Activated CD8-positive, alpha-beta T cell treated with anti-CD3 and anti-CD28 coated beads for 36 hours (primary cell): ENCODE measurements around the gene RAB12. TPM values are rescaled to one million over a fixed set of nuclear protein-coding genes. Genes with fewer than 3 reads are reported as not detected.
"Not testable (repeated sequence)": the region's sequence is repeated elsewhere in the genome, so short reads cannot be mapped to it uniquely, and the experiment has no call there.

ENCODE experiments used
- ATAC-seq: fragments of 200-7000 bp; cut with Tn5 transposase; one replicate; pipeline ENCODE4 v1.10.0; 2021; ENCODE audit warnings: mild to moderate bottlenecking, moderate library complexity
- CTCF ChIA-PET: fragments of 350-600 bp; sonication (Branson Sonifier 250); formaldehyde crosslinking; loops from one replicate; lab custom pipeline; 2021; ENCODE audit warnings: antibody characterized with exemption; lab: Charles Lee
- POLR2A ChIA-PET: fragments of 350-600 bp; sonication (Branson Sonifier 250); formaldehyde crosslinking; loops from one replicate; lab custom pipeline; 2021; ENCODE audit warnings: antibody characterized with exemption; lab: Charles Lee
- DNase-seq: peaks from one replicate; pipeline ENCODE4 v3.0.0-alpha.2; 2020
- H3K27ac Mint-ChIP-seq: one replicate; pipeline ENCODE4 v1.8.0; 2021; ENCODE audit warnings: mild to moderate bottlenecking, mixed read lengths
- H3K27me3 Mint-ChIP-seq: one replicate; pipeline ENCODE4 v1.8.0; 2021; ENCODE audit warnings: mixed read lengths
- H3K36me3 Mint-ChIP-seq: one replicate; pipeline ENCODE4 v1.8.0; 2021; ENCODE audit warnings: low read depth, mixed read lengths
- H3K4me1 Mint-ChIP-seq: one replicate; pipeline ENCODE4 v1.8.0; 2021; ENCODE audit warnings: low read depth, mixed read lengths
- H3K4me3 Mint-ChIP-seq: one replicate; pipeline ENCODE4 v1.8.0; 2021; ENCODE audit warnings: mild to moderate bottlenecking, moderate library complexity, mixed read lengths
- H3K9me3 Mint-ChIP-seq: one replicate; pipeline ENCODE4 v1.8.0; 2021; ENCODE audit warnings: mixed read lengths
- intact Hi-C: fragments of 100-400 bp; cut with micrococcal nuclease; formaldehyde crosslinking; loops from one replicate; pipeline ENCODE4 v1.10.0; 2022
- total RNA-seq, 2 experiments: library from RNA; stranded (reverse); gene quantifications; one replicate each; pipeline ENCODE4 v1.2.3, GENCODE V29; 2021
- TF ChIP-seq, protein P1 (sequence below): fragments of 200-600 bp; IDR thresholded peaks from one replicate; pipeline ENCODE4 v1.8.0; 2022; ENCODE audit warnings: antibody characterized with exemption, mild to moderate bottlenecking

RAB12 gene
- total RNA-seq, 2 experiments from 2014 or later = 11.9 to 13.7 TPM

DNA sequence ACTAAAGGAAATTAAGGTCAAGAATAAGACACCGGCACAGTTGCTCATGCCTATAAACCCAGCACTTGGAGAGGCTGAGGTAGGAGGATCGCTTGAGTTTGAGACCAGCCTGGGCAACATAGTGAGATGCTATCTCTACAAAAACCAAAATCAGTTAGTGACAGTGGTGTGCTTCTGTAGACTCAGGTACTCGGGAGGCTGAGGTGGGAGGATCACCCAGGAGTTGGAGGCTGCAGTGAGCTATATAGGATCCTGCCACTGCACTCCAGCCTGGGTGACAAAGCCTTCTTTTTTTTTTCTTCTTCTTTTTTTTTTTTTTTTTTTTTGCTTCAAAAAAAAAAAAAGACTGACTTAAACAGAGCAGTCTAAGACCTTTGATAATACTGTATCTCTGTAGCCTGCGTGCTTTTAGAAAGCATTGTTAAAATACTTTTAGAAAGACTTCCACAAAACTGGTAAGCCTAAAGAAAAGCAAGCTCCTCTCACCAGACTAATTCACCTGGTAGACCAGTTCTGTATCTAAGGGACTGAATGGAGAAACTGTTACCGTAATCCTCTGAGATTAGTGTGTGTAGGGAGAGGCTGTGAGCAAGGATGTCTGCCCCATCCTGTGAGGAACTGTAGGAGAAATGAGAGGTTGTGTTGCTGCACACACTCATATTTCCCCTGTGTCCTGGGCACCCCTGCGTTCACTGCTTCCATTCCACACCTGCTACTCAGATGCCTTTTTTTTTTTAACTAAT is 10.8 kb downstream of the RAB12 start:
- DNase-seq = no peak
- POLR2A ChIA-PET = no interaction called here
- Mint-ChIP-seq H3K4me3 (no peak overlapping the region), H3K27me3 (no peaks in the 10 kb centered on the region), H3K4me1 (peaks cover 61% of the 10 kb centered on the region), H3K36me3 (peaks cover 64% of the 10 kb centered on the region), H3K27ac (peak overlapping the region; percentile 70), H3K9me3 (peaks cover 13% of the 10 kb centered on the region)
- no peak for ATAC-seq
- TF ChIP-seq, protein P1, sequence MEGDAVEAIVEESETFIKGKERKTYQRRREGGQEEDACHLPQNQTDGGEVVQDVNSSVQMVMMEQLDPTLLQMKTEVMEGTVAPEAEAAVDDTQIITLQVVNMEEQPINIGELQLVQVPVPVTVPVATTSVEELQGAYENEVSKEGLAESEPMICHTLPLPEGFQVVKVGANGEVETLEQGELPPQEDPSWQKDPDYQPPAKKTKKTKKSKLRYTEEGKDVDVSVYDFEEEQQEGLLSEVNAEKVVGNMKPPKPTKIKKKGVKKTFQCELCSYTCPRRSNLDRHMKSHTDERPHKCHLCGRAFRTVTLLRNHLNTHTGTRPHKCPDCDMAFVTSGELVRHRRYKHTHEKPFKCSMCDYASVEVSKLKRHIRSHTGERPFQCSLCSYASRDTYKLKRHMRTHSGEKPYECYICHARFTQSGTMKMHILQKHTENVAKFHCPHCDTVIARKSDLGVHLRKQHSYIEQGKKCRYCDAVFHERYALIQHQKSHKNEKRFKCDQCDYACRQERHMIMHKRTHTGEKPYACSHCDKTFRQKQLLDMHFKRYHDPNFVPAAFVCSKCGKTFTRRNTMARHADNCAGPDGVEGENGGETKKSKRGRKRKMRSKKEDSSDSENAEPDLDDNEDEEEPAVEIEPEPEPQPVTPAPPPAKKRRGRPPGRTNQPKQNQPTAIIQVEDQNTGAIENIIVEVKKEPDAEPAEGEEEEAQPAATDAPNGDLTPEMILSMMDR = no peak
- intact Hi-C loops = no loop called here
- CTCF ChIA-PET = no interaction called here

DNA sequence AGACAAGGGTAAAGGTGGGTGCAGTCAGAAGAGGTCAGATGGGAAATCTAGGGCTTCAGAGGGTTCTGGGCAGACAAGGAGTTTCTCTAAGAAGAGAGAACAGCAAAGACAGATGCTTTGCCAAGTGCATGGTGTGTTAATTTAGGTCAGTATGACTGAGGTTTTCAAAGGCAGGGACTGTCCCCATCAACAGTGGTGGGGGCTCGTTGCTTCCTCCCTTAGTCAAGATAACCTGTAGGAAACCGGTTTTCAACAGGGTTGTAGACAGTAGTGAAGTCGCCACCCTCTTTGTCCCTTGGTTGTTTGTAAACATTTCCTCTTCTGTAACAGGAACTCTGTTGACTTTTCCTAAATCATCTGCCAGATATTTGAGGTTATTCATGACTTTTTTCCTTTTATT is 11.6 kb downstream of the RAB12 start:
- TF ChIP-seq, protein P1 = no peak
- Mint-ChIP-seq H3K4me3 (no peak overlapping the region), H3K36me3 (peaks cover 60% of the 10 kb centered on the region), H3K27me3 (no peaks in the 10 kb centered on the region), H3K4me1 (peaks cover 52% of the 10 kb centered on the region), H3K9me3 (peaks cover 13% of the 10 kb centered on the region), H3K27ac (peak overlapping the region; percentile 70)
- ChIA-PET POLR2A (interaction anchor here (1.1 kb wide), 1 partner anchor 8 kb away, joined by 3 read pairs; no protein-coding TSS in a partner anchor), CTCF (no interaction called here)
- DNase-seq = peak; percentile 26
- ATAC-seq = peak; percentile 65
- intact Hi-C loops = no loop called here

DNA sequence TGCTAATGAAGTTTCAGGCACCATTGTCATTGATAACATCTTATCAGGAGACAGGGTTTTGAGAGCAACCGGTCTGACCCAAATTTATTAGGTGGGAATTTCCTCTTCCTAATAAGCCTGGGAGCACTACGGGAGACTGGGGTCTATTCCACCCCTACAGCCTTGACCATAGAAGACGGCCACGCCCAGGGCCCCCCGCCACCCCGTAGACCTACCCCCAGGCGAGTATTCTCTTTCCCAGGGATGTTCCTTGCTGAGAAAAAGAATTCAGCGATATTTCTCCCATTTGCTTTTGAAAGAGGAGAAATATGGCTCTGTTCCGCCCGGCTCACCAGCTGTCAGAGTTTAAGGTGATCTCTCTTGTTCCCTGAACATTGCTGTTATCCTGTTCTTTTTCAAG is 13.4 kb downstream of the RAB12 start:
- Mint-ChIP-seq H3K36me3 (peaks cover 55% of the 10 kb centered on the region), H3K4me1 (peaks cover 44% of the 10 kb centered on the region), H3K9me3 (peaks cover 13% of the 10 kb centered on the region)
- POLR2A ChIA-PET = interaction anchor here (1.2 kb wide), 1 partner anchor 14 kb away, joined by 3 read pairs; the partner anchor contains the start of gene RAB12
- H3K4me3 Mint-ChIP-seq, intact Hi-C loops, H3K27me3 Mint-ChIP-seq, ATAC-seq, H3K27ac Mint-ChIP-seq, DNase-seq, CTCF ChIA-PET: not testable (repeated sequence)

DNA sequence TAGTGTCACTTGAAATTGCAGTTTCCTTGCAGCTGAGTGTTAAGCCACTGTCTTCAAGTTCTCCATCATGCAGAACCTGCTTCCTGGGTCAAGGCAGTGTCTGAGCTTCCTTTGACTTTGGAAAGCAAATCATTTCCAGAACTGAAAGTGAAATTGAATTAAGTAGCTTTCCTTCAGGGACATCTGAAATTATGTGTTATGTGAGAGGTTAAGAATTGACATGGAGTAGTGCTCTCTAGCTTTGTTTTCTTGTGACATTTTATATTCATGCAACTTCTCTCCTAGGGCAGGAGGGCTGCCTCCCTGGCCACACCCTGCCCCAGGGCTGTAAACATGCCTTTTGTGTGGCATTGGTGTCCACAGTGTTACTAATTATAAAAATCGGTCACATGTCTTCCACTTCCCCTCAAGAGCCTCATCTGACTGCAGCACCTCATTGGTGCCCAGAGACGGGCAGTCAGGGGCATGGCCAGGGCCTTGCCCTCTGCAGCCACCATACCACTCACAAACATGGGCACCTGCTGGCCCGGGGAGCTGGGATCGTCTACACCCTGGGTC is 14.4 kb downstream of the RAB12 start:
- TF ChIP-seq, protein P1 = no peak
- ATAC-seq (peak; percentile 47), DNase-seq (no peak)
- Mint-ChIP-seq H3K4me3 (no peak overlapping the region), H3K27ac (peak overlapping the region; percentile 43), H3K4me1 (peaks cover 46% of the 10 kb centered on the region), H3K36me3 (peaks cover 50% of the 10 kb centered on the region), H3K9me3 (peaks cover 13% of the 10 kb centered on the region), H3K27me3 (no peaks in the 10 kb centered on the region)
- CTCF ChIA-PET = interaction anchor here (0.6 to 3.0 kb wide), 3 partner anchors 19 to 30 kb away, joined by 3 to 11 read pairs (median 5); no protein-coding TSS in a partner anchor
- intact Hi-C loops = no loop called here
- POLR2A ChIA-PET = interaction anchor here (1.2 kb wide), 1 partner anchor 15 kb away, joined by 3 read pairs; the partner anchor contains the start of gene RAB12

DNA sequence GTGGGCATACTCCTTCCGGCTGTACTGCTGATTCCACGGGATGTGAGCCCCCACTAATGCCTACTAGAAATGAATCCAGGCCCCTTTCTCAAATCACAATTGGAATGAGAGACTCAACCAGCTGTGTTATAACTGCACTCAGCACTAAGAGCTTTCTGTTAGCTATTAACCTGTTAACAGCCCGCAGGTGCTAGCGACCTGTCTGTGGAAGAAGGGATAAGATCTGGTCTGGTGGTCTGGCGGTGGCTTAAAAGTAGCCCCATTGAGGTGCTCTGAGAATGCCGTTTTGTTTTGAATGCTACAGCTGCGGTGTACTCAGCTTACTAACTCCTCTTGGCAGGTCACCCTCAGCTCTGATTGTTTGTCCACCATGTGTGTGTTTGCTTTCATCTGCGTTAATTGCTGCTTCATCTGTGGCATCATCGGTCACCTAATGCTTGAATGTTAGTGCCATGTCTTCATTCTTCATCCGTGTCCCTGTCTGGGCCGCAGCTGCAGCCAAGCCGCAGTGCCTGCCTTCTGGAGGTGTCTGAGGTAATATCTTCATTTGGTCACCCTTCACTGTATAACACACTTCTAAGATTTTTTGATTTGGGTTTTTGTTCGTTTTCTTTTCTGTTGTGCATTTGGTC is 16.3 kb downstream of the RAB12 start:
- POLR2A ChIA-PET = no interaction called here
- peaks cover 12% of the 10 kb centered on the region for H3K9me3 Mint-ChIP-seq
- H3K27ac Mint-ChIP-seq = no peak overlapping the region
- intact Hi-C loops = no loop called here
- CTCF ChIA-PET = interaction anchor here (1.0 to 3.0 kb wide), 2 partner anchors 16 to 28 kb away, joined by 4 to 11 read pairs; partner anchors contain the start of gene RAB12
- H3K36me3 Mint-ChIP-seq = peaks cover 41% of the 10 kb centered on the region
- no peak for ATAC-seq
- H3K4me1 Mint-ChIP-seq = peaks cover 33% of the 10 kb centered on the region
- DNase-seq = no peak
- H3K4me3 Mint-ChIP-seq = no peak overlapping the region
- TF ChIP-seq, protein P1 = no peak
- H3K27me3 Mint-ChIP-seq = no peaks in the 10 kb centered on the region
